GM19025 (cell line): ENCODE data around the gene STX5.
"Not testable (repeated sequence)": the region's sequence is repeated elsewhere in the genome, so short reads cannot be mapped to it uniquely, and the experiment has no call there.

Source experiments
- ATAC-seq: cut with Tn5 transposase; IDR thresholded peaks from one replicate; pipeline ENCODE4 v1.9.1; 2021; ENCODE audit warnings: mild to moderate bottlenecking, low read depth, moderate library complexity; ENCODE audit not compliant: unreplicated experiment

Gene STX5

GRCh38 chr11:62832336-62833234, 734 bp upstream of the STX5 start, which contains the start of gene TEX54:
TEX54 (minus strand) TSS chr11:62832841.
- peak; percentile 2 for ATAC-seq

- no peak for ATAC-seq
These were observed 839 bp downstream of the STX5 start for GRCh38 chr11:62830904-62831519.

GRCh38 chr11:62828130-62828529, 3.7 kb downstream of the STX5 start:
- not testable (repeated sequence) for ATAC-seq

GRCh38 chr11:62823677-62824076, 8.2 kb downstream of the STX5 start:
- no peak for ATAC-seq

- ATAC-seq: no peak
These were observed 14.7 kb downstream of the STX5 start for GRCh38 chr11:62817129-62817528.

- no peak for ATAC-seq
These were observed 15.3 kb downstream of the STX5 start for GRCh38 chr11:62816557-62816956.

GRCh38 chr11:62811659-62812058, 20.2 kb downstream of the STX5 start:
- no peak for ATAC-seq

- ATAC-seq: no peak
These were observed 21.1 kb downstream of the STX5 start for GRCh38 chr11:62810748-62811147.

GRCh38 chr11:62806611-62807121, 25.2 kb downstream of the STX5 start:
- ATAC-seq: no peak

GRCh38 chr11:62805961-62806441, 25.9 kb downstream of the STX5 start:
- no peak for ATAC-seq

GRCh38 chr11:62805076-62805892, 26.6 kb downstream of the STX5 start, which contains the start of gene NXF1:
NXF1 (minus strand) TSS chr11:62805440; CDS start chr11:62805356, 84 bp downstream.
- ATAC-seq: peak; percentile 78

GRCh38 chr11:62804310-62805075, 27.4 kb downstream of the STX5 start:
- no peak for ATAC-seq

- no peak for ATAC-seq
These were observed 30.8 kb downstream of the STX5 start for GRCh38 chr11:62801071-62801470.

GRCh38 chr11:62799486-62799885, 32.4 kb downstream of the STX5 start:
- ATAC-seq: no peak

GRCh38 chr11:62796281-62796680, 35.6 kb downstream of the STX5 start:
- no peak for ATAC-seq

- no peak for ATAC-seq
These were observed 37.6 kb downstream of the STX5 start for GRCh38 chr11:62794201-62794775.

GRCh38 chr11:62792202-62792575, 39.7 kb downstream of the STX5 start:
- ATAC-seq: no peak

GRCh38 chr11:62791501-62792201, 40.2 kb downstream of the STX5 start, which contains the start of gene TMEM223:
TMEM223 (minus strand) TSS chr11:62792006; CDS start chr11:62791994, 12 bp downstream.
- ATAC-seq: peak; percentile 59

- no peak for ATAC-seq
These were observed 42.3 kb downstream of the STX5 start for GRCh38 chr11:62789576-62789975.
